ENCODE results near the gene MOCOS.

MOCOS gene

GRCh38 chr18:36314754-36315153 is 127.5 kb downstream of the MOCOS start:
- no peak for TF ChIP-seq CTCF (IDR thresholded peaks at IDR 0.05; ENCODE audit: unreplicated experiment in 3 of 3)
- Mint-ChIP-seq H3K9me3 (peaks cover 22% of the 10 kb centered on the region), H3K27me3 (ENCODE audit: low read depth) (peaks cover 7% of the 10 kb centered on the region), H3K4me1 (peaks cover 10% of the 10 kb centered on the region), H3K27ac (peak overlapping the region; percentile 46 to 65 (median 54)), H3K36me3 (ENCODE audit: low read depth) (peaks cover 20% of the 10 kb centered on the region), H3K4me3 (no peak overlapping the region)

- Mint-ChIP-seq H3K27me3 (ENCODE audit: low read depth) (peaks cover 7% of the 10 kb centered on the region), H3K9me3 (peaks cover 22% of the 10 kb centered on the region), H3K4me3 (no peak overlapping the region), H3K27ac (peak overlapping the region; percentile 30 to 65 (median 54)), H3K4me1 (peaks cover 5% of the 10 kb centered on the region), H3K36me3 (ENCODE audit: low read depth) (peaks cover 20% of the 10 kb centered on the region)
- TF ChIP-seq CTCF (IDR thresholded peaks at IDR 0.05; ENCODE audit: unreplicated experiment in 3 of 3): no peak
These were observed 128.4 kb downstream of the MOCOS start for GRCh38 chr18:36315736-36316135.

- Mint-ChIP-seq H3K36me3 (ENCODE audit: low read depth) (peaks cover 20% of the 10 kb centered on the region), H3K9me3 (peaks cover 22% of the 10 kb centered on the region), H3K27me3 (ENCODE audit: low read depth) (peaks cover 7% of the 10 kb centered on the region), H3K4me1 (peaks cover 9% of the 10 kb centered on the region), H3K27ac (peak overlapping the region; percentile 30 to 65 (median 54)), H3K4me3 (no peak overlapping the region)
- TF ChIP-seq CTCF (IDR thresholded peaks at IDR 0.05; ENCODE audit: unreplicated experiment in 3 of 3): no peak
These were observed 128.9 kb downstream of the MOCOS start for GRCh38 chr18:36316246-36316645.
